ENCODE results near the gene RAB30.
"Not testable (repeated sequence)": the region's sequence is repeated elsewhere in the genome, so short reads cannot be mapped to it uniquely, and the experiment has no call there.

RAB30 gene

GRCh38 chr11:83009136-83009535 lies 62.6 kb downstream of the RAB30 start:
- not testable (repeated sequence) for H2AFZ ChIP-seq (ENCODE audit: low read depth, low read length); H3K36me3 ChIP-seq (ENCODE audit: insufficient read depth, low read length); H3K9me3 ChIP-seq (ENCODE audit: low read length); H3K27me3 ChIP-seq (ENCODE audit: insufficient read depth, low read length); H3K4me3 ChIP-seq (ENCODE audit: low read length)
- H3K4me1 ChIP-seq (ENCODE audit: insufficient read depth, low read length): peaks cover 21% of the 10 kb centered on the region

DNA sequence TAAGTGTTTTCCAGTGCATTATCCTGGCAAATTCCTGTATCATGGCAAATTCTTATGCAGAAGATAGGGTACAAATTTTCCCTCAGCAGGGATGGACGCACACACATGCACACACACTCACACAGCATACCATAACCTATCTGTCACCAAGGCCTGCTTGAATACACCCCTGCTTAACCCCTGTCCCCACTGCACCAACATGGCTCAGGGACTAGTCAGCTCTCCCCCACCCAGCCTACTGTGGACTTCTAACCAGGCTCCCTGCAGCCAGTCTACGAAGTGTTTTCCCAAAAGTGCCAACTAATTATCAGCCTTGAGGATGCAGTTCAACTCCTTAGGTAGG lies 63.1 kb downstream of the RAB30 start:
- Histone ChIP-seq H3K9me3 (ENCODE audit: low read length) (no peaks in the 10 kb centered on the region), H2AFZ (ENCODE audit: low read depth, low read length) (no peak overlapping the region), H3K36me3 (ENCODE audit: insufficient read depth, low read length) (no peaks in the 10 kb centered on the region), H3K27me3 (ENCODE audit: insufficient read depth, low read length) (no peaks in the 10 kb centered on the region), H3K4me3 (ENCODE audit: low read length) (no peak overlapping the region), H3K4me1 (ENCODE audit: insufficient read depth, low read length) (peaks cover 21% of the 10 kb centered on the region)

GRCh38 chr11:83007909-83008580 lies 63.7 kb downstream of the RAB30 start:
- Histone ChIP-seq H3K4me1 (ENCODE audit: insufficient read depth, low read length) (peaks cover 21% of the 10 kb centered on the region), H3K36me3 (ENCODE audit: insufficient read depth, low read length) (no peaks in the 10 kb centered on the region), H3K9me3 (ENCODE audit: low read length) (no peaks in the 10 kb centered on the region), H3K4me3 (ENCODE audit: low read length) (peak overlapping the region; percentile 8), H2AFZ (ENCODE audit: low read depth, low read length) (peak overlapping the region; percentile 1), H3K27me3 (ENCODE audit: insufficient read depth, low read length) (no peaks in the 10 kb centered on the region)

GRCh38 chr11:83007477-83007876 lies 64.2 kb downstream of the RAB30 start:
- Histone ChIP-seq H3K4me1 (ENCODE audit: insufficient read depth, low read length) (peaks cover 21% of the 10 kb centered on the region), H3K4me3 (ENCODE audit: low read length) (peak overlapping the region; percentile 8), H3K9me3 (ENCODE audit: low read length) (no peaks in the 10 kb centered on the region), H2AFZ (ENCODE audit: low read depth, low read length) (peak overlapping the region; percentile 1), H3K27me3 (ENCODE audit: insufficient read depth, low read length) (no peaks in the 10 kb centered on the region), H3K36me3 (ENCODE audit: insufficient read depth, low read length) (no peaks in the 10 kb centered on the region)

DNA sequence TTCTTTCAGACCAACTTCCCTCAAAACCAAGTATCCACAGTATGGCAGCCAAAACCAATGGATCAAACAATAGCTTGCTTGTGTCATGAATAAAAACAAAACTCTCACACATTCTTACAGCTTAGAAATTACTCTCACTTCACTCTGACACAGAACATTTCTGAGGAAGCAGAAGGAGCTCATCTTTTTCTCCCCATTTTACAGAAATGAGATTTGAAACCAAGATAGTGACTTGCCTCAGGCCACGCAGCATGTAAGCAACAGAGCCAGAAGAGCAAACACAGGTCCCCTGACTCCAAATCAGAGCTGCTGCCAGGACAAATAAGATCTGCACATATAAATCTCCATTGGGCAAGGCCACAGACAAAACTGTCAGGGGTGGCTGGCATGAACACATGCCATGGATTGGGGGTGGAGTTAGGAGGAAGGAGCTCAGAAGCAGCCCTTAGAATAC lies 64.8 kb downstream of the RAB30 start:
- Histone ChIP-seq H3K27me3 (ENCODE audit: insufficient read depth, low read length) (no peaks in the 10 kb centered on the region), H3K4me1 (ENCODE audit: insufficient read depth, low read length) (peaks cover 16% of the 10 kb centered on the region), H3K9me3 (ENCODE audit: low read length) (no peaks in the 10 kb centered on the region), H2AFZ (ENCODE audit: low read depth, low read length) (no peak overlapping the region), H3K36me3 (ENCODE audit: insufficient read depth, low read length) (no peaks in the 10 kb centered on the region), H3K4me3 (ENCODE audit: low read length) (no peak overlapping the region)

DNA sequence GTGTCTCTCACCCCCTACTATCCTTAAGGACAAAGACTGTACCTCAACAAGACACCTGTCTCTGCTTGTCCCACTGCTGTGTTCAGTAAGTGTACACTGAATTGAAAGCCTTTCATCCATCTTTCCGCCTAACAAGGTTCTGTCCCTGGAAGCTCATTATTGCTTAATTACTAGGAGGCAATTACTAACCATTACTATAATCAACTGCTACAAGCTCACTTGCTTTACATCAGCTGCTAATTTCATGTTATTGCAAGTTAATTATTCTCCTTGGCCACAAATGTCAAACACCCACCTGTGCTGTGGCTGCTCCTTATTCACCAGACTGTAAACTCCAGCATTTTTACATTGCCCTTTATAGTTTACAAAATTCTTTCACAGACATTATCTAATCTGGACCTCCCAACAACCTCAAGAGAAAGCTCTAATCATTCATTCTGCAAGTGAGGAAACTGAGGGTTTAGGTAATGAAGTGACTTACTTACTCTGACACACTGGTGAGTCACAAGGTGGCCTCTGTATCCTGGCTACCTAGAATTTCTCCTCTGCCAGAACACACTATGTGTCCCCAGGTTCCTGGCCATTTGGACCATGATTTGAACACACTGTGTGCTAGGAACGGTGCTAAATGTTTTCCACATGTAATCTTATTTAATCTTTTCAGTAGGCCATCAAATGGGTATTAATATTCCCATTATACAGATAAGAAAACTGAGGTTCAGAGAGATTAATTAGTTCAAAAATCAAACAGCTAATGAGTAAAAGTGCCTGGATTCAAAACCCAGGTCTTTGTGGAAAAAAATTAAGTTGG lies 66.7 kb downstream of the RAB30 start:
- Histone ChIP-seq H2AFZ (ENCODE audit: low read depth, low read length) (no peak overlapping the region), H3K36me3 (ENCODE audit: insufficient read depth, low read length) (no peaks in the 10 kb centered on the region), H3K27me3 (ENCODE audit: insufficient read depth, low read length) (no peaks in the 10 kb centered on the region), H3K4me3 (ENCODE audit: low read length) (no peak overlapping the region), H3K4me1 (ENCODE audit: insufficient read depth, low read length) (peaks cover 10% of the 10 kb centered on the region), H3K9me3 (ENCODE audit: low read length) (no peaks in the 10 kb centered on the region)

GRCh38 chr11:83002522-83002921 lies 69.2 kb downstream of the RAB30 start:
- no peaks in the 10 kb centered on the region for H3K9me3 ChIP-seq (ENCODE audit: low read length)
- H3K36me3 ChIP-seq (ENCODE audit: insufficient read depth, low read length): no peaks in the 10 kb centered on the region
- H2AFZ ChIP-seq (ENCODE audit: low read depth, low read length): no peak overlapping the region
- H3K4me1 ChIP-seq (ENCODE audit: insufficient read depth, low read length): peaks cover 2% of the 10 kb centered on the region
- no peak overlapping the region for H3K4me3 ChIP-seq (ENCODE audit: low read length)
- no peaks in the 10 kb centered on the region for H3K27me3 ChIP-seq (ENCODE audit: insufficient read depth, low read length)

- Histone ChIP-seq H3K9me3 (ENCODE audit: low read length) (no peaks in the 10 kb centered on the region), H3K36me3 (ENCODE audit: insufficient read depth, low read length) (no peaks in the 10 kb centered on the region), H3K4me1 (ENCODE audit: insufficient read depth, low read length) (no peaks in the 10 kb centered on the region), H3K4me3 (ENCODE audit: low read length) (no peak overlapping the region), H3K27me3 (ENCODE audit: insufficient read depth, low read length) (no peaks in the 10 kb centered on the region), H2AFZ (ENCODE audit: low read depth, low read length) (no peak overlapping the region)
Observed at GRCh38 chr11:83002053-83002452, 69.6 kb downstream of the RAB30 start.

- no peaks in the 10 kb centered on the region for H3K36me3 ChIP-seq (ENCODE audit: insufficient read depth, low read length)
- no peak overlapping the region for H3K4me3 ChIP-seq (ENCODE audit: low read length)
- no peaks in the 10 kb centered on the region for H3K9me3 ChIP-seq (ENCODE audit: low read length)
- H3K27me3 ChIP-seq (ENCODE audit: insufficient read depth, low read length): no peaks in the 10 kb centered on the region
- H2AFZ ChIP-seq (ENCODE audit: low read depth, low read length): no peak overlapping the region
- no peaks in the 10 kb centered on the region for H3K4me1 ChIP-seq (ENCODE audit: insufficient read depth, low read length)
Observed at GRCh38 chr11:83000381-83000780, 71.3 kb downstream of the RAB30 start.

DNA sequence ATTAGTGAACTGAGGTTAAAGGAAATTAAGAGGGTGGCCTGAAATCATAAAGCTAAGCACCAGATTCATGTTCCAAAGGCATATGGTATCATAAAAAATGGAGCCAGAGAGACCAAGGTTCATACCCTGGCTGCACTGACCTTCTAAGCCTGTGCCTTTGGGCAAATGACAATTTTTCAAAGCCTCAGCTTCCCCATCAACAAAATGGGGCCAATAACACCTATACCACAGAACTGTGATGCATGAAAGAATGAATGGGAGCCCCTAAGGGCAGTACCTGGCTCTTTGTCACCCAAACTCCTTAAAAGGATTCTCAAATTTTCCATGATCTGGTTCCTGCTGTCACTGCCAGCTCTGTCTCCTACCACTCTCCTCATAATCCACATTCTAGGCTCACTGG lies 72.5 kb downstream of the RAB30 start:
- Histone ChIP-seq H2AFZ (ENCODE audit: low read depth, low read length) (no peak overlapping the region), H3K4me3 (ENCODE audit: low read length) (no peak overlapping the region), H3K27me3 (ENCODE audit: insufficient read depth, low read length) (no peaks in the 10 kb centered on the region), H3K4me1 (ENCODE audit: insufficient read depth, low read length) (no peaks in the 10 kb centered on the region), H3K9me3 (ENCODE audit: low read length) (no peaks in the 10 kb centered on the region), H3K36me3 (ENCODE audit: insufficient read depth, low read length) (no peaks in the 10 kb centered on the region)

GRCh38 chr11:82998697-82999096 lies 73.0 kb downstream of the RAB30 start:
- Histone ChIP-seq H3K36me3 (ENCODE audit: insufficient read depth, low read length) (no peaks in the 10 kb centered on the region), H3K4me3 (ENCODE audit: low read length) (no peak overlapping the region), H3K9me3 (ENCODE audit: low read length) (no peaks in the 10 kb centered on the region), H3K27me3 (ENCODE audit: insufficient read depth, low read length) (no peaks in the 10 kb centered on the region), H2AFZ (ENCODE audit: low read depth, low read length) (no peak overlapping the region), H3K4me1 (ENCODE audit: insufficient read depth, low read length) (no peaks in the 10 kb centered on the region)

GRCh38 chr11:82996966-82997606 lies 74.6 kb downstream of the RAB30 start:
- Histone ChIP-seq H3K4me1 (ENCODE audit: insufficient read depth, low read length) (no peaks in the 10 kb centered on the region), H3K4me3 (ENCODE audit: low read length) (no peak overlapping the region), H3K9me3 (ENCODE audit: low read length) (no peaks in the 10 kb centered on the region), H3K36me3 (ENCODE audit: insufficient read depth, low read length) (no peaks in the 10 kb centered on the region), H3K27me3 (ENCODE audit: insufficient read depth, low read length) (no peaks in the 10 kb centered on the region), H2AFZ (ENCODE audit: low read depth, low read length) (no peak overlapping the region)

- Histone ChIP-seq H3K9me3 (ENCODE audit: low read length) (no peaks in the 10 kb centered on the region), H3K27me3 (ENCODE audit: insufficient read depth, low read length) (no peaks in the 10 kb centered on the region), H3K36me3 (ENCODE audit: insufficient read depth, low read length) (no peaks in the 10 kb centered on the region), H3K4me1 (ENCODE audit: insufficient read depth, low read length) (no peaks in the 10 kb centered on the region), H3K4me3 (ENCODE audit: low read length) (no peak overlapping the region), H2AFZ (ENCODE audit: low read depth, low read length) (no peak overlapping the region)
Observed at GRCh38 chr11:82995754-82996398, 75.8 kb downstream of the RAB30 start.
